ENCODE data around the gene WNT11.

Gene WNT11

DNA sequence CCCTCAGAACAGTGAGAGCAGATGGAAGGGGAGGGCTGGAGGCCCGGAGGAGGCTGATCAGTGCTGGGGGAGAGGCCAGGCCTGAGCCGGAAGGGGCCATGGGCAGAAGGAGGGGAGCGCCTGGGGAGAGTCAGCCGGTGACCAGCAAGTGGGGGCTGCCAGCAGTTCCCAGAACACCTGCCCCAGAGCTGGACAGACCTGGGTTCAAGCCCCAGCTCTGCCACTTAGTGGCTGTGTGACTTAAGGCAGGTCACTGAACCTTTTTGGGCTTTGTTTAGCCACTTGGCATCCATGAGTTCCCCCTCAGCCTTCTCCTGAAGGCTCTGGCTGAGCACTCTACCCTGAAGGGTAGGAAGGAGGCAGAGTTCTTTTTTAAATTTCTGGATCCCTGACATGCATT, 17.4 kb downstream of the WNT11 start:
- peaks cover 11% of the 10 kb centered on the region for H3K4me1 ChIP-seq (ENCODE audit: insufficient read depth, insufficient read length)
- TF ChIP-seq SUZ12 (IDR thresholded peaks at IDR 0.05; ENCODE audit: extremely low read depth, insufficient read depth, insufficient read length) = no peak
- TF ChIP-seq YY1 (IDR thresholded peaks at IDR 0.05; ENCODE audit: insufficient read depth, insufficient read length) = no peak
- H3K4me3 ChIP-seq (ENCODE audit: insufficient read length, low read depth) = no peak overlapping the region
- H3K9ac ChIP-seq (ENCODE audit: insufficient read length, low read depth) = no peak overlapping the region
- peaks cover 3% of the 10 kb centered on the region; the same call in 1 of the 2 replicates for H3K9me3 ChIP-seq (ENCODE audit: insufficient read depth, low read length)
- DNase-seq (ENCODE audit: low read depth, low spot score) = no peak
- no peaks in the 10 kb centered on the region for H3K27me3 ChIP-seq (ENCODE audit: insufficient read depth, insufficient read length)
- H3K36me3 ChIP-seq (ENCODE audit: insufficient read depth, insufficient read length, low read length) = peaks cover 8% of the 10 kb centered on the region

DNA sequence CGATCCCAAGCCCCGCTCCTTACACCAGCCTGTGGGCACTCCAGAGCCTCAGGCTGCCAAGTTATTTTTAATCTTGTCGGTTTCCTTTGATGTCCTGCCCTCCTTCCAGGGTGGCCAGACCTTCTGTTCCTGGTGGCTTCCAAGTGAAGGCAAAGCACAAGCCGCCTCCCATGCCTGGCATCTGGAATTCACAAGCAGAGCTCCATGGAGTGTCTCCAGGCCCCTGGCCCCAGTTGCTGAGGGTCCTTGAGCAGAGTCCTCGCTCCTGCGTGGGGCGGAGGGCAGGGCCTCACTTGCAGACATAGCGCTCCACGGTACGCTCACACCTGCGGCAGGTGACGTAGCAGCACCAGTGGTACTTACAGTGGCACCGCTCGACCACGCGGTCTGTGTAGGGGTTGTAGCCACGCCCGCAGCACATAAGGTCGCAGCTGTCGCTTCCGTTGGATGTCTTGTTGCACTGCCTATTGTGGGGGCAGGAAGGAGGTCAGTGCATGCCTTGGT, 19.5 kb downstream of the WNT11 start:
- no peaks in the 10 kb centered on the region for H3K27me3 ChIP-seq (ENCODE audit: insufficient read depth, insufficient read length)
- peaks cover 14% of the 10 kb centered on the region for H3K4me1 ChIP-seq (ENCODE audit: insufficient read depth, insufficient read length)
- TF ChIP-seq YY1 (IDR thresholded peaks at IDR 0.05; ENCODE audit: insufficient read depth, insufficient read length) (no peak), SUZ12 (IDR thresholded peaks at IDR 0.05; ENCODE audit: extremely low read depth, insufficient read depth, insufficient read length) (no peak), ZNF274 (IDR thresholded peaks at IDR 0.05; ENCODE audit: low read depth, low read length) (no peak)
- no peak overlapping the region for H3K9ac ChIP-seq (ENCODE audit: insufficient read length, low read depth)
- H3K9me3 ChIP-seq (ENCODE audit: insufficient read depth, low read length) = peaks cover 3% of the 10 kb centered on the region; the same call in 1 of the 2 replicates
- no peak overlapping the region for H3K4me3 ChIP-seq (ENCODE audit: insufficient read length, low read depth)
- no peak for DNase-seq (ENCODE audit: low read depth, low spot score)
- peaks cover 8% of the 10 kb centered on the region for H3K36me3 ChIP-seq (ENCODE audit: insufficient read depth, insufficient read length, low read length)

DNA sequence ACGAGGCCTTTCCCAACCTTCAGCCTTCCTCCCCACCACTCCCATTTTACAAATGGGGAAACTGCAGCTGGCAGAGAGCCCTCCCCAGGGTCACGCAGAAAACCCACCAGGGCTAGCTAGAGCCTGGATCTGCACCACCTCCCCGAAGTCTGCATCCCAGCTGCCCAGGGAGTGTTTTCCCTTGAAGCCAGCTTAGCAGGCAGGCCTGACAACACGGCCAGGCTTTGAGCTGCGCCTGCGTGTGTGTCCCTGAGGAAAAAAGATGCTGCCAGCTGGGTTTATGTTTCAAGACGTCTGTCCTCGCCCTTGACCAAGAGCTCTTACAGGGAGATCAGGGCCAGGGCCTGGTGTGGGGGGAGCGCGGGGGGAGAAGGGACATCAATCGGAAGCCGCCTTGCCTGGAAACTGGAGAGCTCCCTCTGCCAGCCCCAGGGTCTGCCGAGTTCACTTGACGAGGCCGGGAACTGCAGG, 20.3 kb downstream of the WNT11 start:
- H3K36me3 ChIP-seq (ENCODE audit: insufficient read depth, insufficient read length, low read length) = peaks cover 4% of the 10 kb centered on the region
- H3K4me1 ChIP-seq (ENCODE audit: insufficient read depth, insufficient read length) = peaks cover 14% of the 10 kb centered on the region
- no peak overlapping the region for H3K4me3 ChIP-seq (ENCODE audit: insufficient read length, low read depth)
- peaks cover 3% of the 10 kb centered on the region; the same call in 1 of the 2 replicates for H3K9me3 ChIP-seq (ENCODE audit: insufficient read depth, low read length)
- no peak for TF ChIP-seq YY1 (IDR thresholded peaks at IDR 0.05; ENCODE audit: insufficient read depth, insufficient read length)
- no peak for TF ChIP-seq ZNF274 (IDR thresholded peaks at IDR 0.05; ENCODE audit: low read depth, low read length)
- no peak for TF ChIP-seq SUZ12 (IDR thresholded peaks at IDR 0.05; ENCODE audit: extremely low read depth, insufficient read depth, insufficient read length)
- no peaks in the 10 kb centered on the region for H3K27me3 ChIP-seq (ENCODE audit: insufficient read depth, insufficient read length)
- H3K9ac ChIP-seq (ENCODE audit: insufficient read length, low read depth) = no peak overlapping the region
- DNase-seq (ENCODE audit: low read depth, low spot score) = no peak

DNA sequence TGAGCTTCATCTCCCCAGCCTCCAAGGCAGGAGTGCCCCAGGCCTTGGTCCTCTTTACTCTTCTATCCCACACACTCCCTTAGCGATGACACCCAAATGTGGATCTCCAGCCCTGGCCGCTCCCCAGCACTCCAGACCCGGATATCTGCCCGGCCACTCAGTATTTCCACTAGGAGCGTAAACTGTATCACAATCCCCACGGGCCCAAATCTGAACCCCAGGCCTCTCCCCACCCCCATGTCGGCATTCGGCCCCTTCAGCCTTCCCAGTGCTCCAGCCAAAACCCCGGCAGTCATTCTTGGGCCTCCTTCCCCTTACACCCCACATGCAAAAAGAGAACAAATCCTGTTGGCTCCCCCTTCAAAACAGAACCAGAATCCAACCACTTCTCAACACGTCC, 20.8 kb downstream of the WNT11 start:
- H3K9ac ChIP-seq (ENCODE audit: insufficient read length, low read depth) = no peak overlapping the region
- no peak for DNase-seq (ENCODE audit: low read depth, low spot score)
- peaks cover 3% of the 10 kb centered on the region; the same call in 1 of the 2 replicates for H3K9me3 ChIP-seq (ENCODE audit: insufficient read depth, low read length)
- peaks cover 14% of the 10 kb centered on the region for H3K4me1 ChIP-seq (ENCODE audit: insufficient read depth, insufficient read length)
- peaks cover 4% of the 10 kb centered on the region for H3K36me3 ChIP-seq (ENCODE audit: insufficient read depth, insufficient read length, low read length)
- H3K27me3 ChIP-seq (ENCODE audit: insufficient read depth, insufficient read length) = no peaks in the 10 kb centered on the region
- TF ChIP-seq ZNF274 (IDR thresholded peaks at IDR 0.05; ENCODE audit: low read depth, low read length) (no peak), YY1 (IDR thresholded peaks at IDR 0.05; ENCODE audit: insufficient read depth, insufficient read length) (no peak), SUZ12 (IDR thresholded peaks at IDR 0.05; ENCODE audit: extremely low read depth, insufficient read depth, insufficient read length) (no peak)
- no peak overlapping the region for H3K4me3 ChIP-seq (ENCODE audit: insufficient read length, low read depth)

DNA sequence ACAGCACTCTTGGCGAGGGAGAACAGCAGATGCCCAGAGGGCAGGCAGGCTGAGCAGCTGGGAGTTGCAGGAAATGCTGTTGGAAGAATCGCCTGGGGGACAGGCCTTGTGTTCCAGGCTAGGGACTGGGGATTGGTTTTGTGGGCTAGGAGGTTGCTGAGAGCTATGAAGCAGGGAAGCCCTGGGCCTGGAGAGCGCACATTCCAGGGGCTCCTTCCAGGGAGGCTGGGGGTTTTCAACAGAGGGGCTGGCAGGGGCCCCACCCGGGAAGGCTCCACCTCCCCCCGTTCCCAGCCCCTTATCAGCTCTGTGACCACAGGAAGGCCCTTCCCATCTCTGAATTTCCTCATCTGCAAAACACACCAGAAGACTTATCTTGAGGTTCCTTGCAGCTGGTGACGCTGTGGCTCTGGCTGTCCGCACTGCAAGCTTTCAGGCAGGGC, 21.7 kb downstream of the WNT11 start:
- Histone ChIP-seq H3K9me3 (ENCODE audit: insufficient read depth, low read length) (peaks cover 3% of the 10 kb centered on the region; the same call in 1 of the 2 replicates), H3K27me3 (ENCODE audit: insufficient read depth, insufficient read length) (no peaks in the 10 kb centered on the region), H3K4me3 (ENCODE audit: insufficient read length, low read depth) (no peak overlapping the region), H3K9ac (ENCODE audit: insufficient read length, low read depth) (no peak overlapping the region), H3K4me1 (ENCODE audit: insufficient read depth, insufficient read length) (peaks cover 17% of the 10 kb centered on the region), H3K36me3 (ENCODE audit: insufficient read depth, insufficient read length, low read length) (peaks cover 4% of the 10 kb centered on the region)
- DNase-seq (ENCODE audit: low read depth, low spot score) = peak; percentile 23
- TF ChIP-seq ZNF274 (IDR thresholded peaks at IDR 0.05; ENCODE audit: low read depth, low read length) (no peak), SUZ12 (IDR thresholded peaks at IDR 0.05; ENCODE audit: extremely low read depth, insufficient read depth, insufficient read length) (no peak), YY1 (IDR thresholded peaks at IDR 0.05; ENCODE audit: insufficient read depth, insufficient read length) (no peak)

DNA sequence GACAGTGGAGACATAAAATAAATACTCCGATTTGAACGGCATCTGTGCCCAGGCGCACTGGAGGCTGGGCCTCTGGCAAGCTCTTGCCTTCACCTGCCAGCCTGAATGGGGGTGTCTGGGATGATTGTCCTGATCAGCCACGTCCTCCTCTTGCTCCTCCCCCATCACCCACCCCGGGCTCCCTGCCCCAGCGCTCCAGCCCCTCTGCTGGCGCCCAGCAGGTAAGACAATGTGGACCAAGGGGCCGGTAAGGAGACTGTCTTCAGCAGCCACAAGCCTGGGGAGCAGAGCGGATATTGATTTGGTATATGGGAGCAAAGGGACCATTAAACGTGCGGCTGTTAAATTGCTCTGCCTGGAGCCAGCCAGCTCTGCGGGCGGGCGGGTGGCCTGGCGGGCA, 24.9 kb downstream of the WNT11 start:
- Histone ChIP-seq H3K36me3 (ENCODE audit: insufficient read depth, insufficient read length, low read length) (no peaks in the 10 kb centered on the region), H3K4me3 (ENCODE audit: insufficient read length, low read depth) (no peak overlapping the region)
- TF ChIP-seq YY1 (IDR thresholded peaks at IDR 0.05; ENCODE audit: insufficient read depth, insufficient read length) (no peak), SUZ12 (IDR thresholded peaks at IDR 0.05; ENCODE audit: extremely low read depth, insufficient read depth, insufficient read length) (no peak), ZNF274 (IDR thresholded peaks at IDR 0.05; ENCODE audit: low read depth, low read length) (no peak)

DNA sequence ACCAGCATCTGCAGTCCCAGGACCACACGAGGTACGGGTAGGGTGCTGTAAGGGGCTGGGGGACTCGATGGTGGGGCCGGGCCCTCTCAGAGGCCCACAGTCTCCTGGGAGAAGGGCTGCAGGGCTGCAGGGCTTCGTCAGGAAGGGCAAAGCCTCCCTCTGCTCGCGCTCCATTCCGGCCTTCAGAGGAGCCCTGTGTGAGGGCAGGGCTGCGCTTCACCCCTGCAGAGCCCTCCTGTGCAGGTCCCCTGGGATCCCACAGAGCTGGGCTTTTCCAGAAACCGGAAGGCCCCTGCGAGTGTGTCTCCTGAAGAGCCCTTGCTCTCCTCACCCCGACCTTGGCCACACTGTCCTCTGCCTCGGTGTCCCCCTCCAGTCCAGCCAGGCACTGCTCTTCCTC, 27.2 kb downstream of the WNT11 start:
- Histone ChIP-seq H3K9ac (ENCODE audit: insufficient read length, low read depth) (no peak overlapping the region), H3K36me3 (ENCODE audit: insufficient read depth, insufficient read length, low read length) (no peaks in the 10 kb centered on the region), H3K27me3 (ENCODE audit: insufficient read depth, insufficient read length) (peaks cover 3% of the 10 kb centered on the region), H3K4me3 (ENCODE audit: insufficient read length, low read depth) (no peak overlapping the region), H3K9me3 (ENCODE audit: insufficient read depth, low read length) (no peaks in the 10 kb centered on the region), H3K4me1 (ENCODE audit: insufficient read depth, insufficient read length) (peaks cover 8% of the 10 kb centered on the region)
- DNase-seq (ENCODE audit: low read depth, low spot score) = no peak
- TF ChIP-seq SUZ12 (IDR thresholded peaks at IDR 0.05; ENCODE audit: extremely low read depth, insufficient read depth, insufficient read length) = no peak
- no peak for TF ChIP-seq ZNF274 (IDR thresholded peaks at IDR 0.05; ENCODE audit: low read depth, low read length)
- no peak for TF ChIP-seq YY1 (IDR thresholded peaks at IDR 0.05; ENCODE audit: insufficient read depth, insufficient read length)

More for the DNA sequence above, 24.9 kb downstream of the WNT11 start:
- DNase-seq (ENCODE audit: low read depth, low spot score) = no peak
- H3K4me1 ChIP-seq (ENCODE audit: insufficient read depth, insufficient read length) = peaks cover 13% of the 10 kb centered on the region
- no peak overlapping the region for H3K9ac ChIP-seq (ENCODE audit: insufficient read length, low read depth)
- no peaks in the 10 kb centered on the region for H3K9me3 ChIP-seq (ENCODE audit: insufficient read depth, low read length)
- H3K27me3 ChIP-seq (ENCODE audit: insufficient read depth, insufficient read length) = no peaks in the 10 kb centered on the region
